EL (cell line): Measurements from ENCODE around the gene TNFRSF18.

Experiments used
- DNase-seq: peaks from one replicate; pipeline ENCODE4 v3.0.0-alpha.2; 2016

Gene TNFRSF18

DNA sequence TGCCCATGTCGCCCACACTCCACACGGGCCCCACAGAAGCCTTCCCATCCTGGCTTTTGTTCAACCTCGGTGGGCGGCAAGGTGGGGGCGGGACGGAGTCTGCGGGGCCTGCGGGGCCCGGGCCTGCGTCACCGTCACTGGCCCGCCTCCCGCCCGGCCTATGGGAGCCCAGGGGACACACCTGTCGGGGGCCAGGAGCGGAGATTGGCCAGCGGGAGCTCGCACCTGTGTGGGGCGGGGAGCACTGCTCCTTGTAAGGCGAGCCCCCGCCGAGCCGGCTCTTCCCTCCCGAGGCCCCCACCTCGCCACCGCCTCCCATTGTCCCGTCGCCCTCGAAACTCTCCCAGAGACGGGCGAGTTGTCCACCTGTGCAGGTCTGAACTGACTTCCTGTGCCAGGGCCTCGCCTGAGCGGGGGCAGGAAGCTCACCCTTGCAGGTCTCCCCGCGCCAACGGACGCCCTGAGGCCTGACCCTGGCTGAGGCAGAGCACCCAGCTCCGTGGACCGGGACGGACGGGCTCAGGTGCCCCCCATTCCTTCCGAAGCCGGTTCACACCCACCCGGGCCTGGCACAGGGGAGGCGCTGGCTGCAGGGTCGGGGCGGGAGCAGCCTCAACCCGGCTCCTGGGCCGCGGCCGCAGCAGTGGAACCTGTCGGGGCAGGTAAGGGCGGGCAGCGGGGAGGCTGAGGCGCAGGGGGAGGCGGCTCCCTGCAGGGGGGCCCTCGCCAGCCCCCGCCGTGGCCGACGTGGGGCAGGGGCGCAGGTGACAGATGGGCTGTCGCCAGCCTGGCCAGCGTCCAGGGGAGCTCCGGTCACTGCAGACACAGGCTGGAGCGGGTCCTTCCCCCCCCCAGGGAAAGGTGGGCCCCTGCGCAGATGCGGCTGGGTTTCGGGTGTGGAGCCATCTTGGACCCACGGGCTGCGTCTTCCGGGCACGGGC, 43.5 kb downstream of the TNFRSF18 start:
- DNase-seq: no peak

DNA sequence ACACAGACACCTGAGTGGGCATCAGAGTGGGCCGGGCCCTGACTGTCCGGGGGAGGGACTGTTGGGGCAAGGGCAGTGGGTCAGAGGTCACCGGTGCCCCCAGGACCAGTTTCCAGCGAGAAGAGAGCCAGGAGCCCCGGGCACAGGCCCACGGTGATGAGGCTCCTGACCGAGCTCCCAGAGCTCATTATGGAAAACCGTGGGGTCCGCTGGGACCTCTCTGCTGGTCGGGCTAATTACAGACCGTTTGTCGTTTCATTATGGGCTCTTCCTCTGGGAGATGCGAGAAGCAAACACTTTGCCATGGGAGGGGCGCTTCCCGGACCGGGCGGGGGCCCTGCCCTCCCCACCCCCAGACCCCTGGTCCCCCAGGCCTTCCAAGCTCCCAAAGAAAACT, 44.7 kb downstream of the TNFRSF18 start:
- DNase-seq: no peak

DNA sequence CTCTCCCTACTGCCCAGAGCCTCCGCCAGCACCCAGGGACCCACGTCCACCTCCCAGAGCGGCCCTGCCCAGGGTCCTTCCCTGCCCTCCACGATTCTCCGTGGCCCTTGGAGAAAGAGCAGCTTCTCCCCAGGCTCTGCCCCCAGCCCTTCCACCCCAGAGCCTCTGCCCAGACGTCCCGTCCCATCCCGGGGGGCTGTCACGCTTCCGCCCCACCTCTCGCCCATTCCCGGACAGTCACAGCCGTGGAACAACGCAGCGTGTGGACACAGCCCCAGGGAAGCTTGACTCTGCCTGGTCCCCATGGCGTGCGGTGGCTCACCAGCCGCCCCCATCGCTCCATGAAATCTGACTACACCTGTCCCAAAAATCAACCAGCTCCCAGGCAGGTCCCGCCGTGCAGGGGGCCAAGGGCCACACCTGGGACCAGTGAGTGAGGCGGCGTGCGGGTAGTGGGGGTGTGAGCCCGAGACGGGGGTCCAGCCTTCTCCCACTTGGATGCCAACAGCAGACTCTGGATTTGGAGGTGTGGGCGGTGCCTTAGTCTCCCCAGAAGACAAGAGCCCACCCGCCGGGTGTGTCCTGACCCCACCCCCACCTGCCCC, 45.2 kb downstream of the TNFRSF18 start:
- no peak for DNase-seq

DNA sequence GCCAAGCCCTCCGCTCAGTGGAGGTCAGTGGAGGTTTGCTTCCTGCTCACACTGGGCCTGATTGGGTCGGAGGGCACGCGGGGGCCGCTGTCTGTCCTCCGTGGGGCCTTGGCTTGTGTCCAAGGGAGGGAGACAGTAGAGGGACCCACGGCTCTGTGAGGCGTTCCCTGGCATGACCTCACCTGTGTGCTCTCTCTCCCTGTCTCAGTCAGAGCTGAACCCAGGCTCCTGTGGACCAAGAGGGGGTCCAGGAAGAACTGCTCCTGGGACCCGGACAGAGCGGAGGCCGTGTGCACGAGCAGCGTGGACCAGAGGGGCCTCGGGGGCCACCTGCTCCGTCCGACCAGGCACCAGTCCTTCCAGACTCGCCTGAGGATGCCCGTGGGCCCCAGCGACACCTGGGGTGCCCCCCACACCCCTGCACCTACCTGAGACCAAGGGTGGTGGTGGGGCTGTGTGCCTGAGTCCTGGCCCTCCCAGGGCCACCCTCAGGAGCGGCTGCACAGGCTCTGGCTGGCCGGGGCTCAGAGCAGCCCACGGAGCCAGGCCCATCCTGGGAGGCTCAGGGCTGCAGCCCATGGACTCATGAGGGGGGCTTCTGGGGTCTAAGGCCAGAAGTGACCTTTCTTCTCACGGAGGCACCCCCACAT, 46.0 kb downstream of the TNFRSF18 start:
- DNase-seq: no peak

DNA sequence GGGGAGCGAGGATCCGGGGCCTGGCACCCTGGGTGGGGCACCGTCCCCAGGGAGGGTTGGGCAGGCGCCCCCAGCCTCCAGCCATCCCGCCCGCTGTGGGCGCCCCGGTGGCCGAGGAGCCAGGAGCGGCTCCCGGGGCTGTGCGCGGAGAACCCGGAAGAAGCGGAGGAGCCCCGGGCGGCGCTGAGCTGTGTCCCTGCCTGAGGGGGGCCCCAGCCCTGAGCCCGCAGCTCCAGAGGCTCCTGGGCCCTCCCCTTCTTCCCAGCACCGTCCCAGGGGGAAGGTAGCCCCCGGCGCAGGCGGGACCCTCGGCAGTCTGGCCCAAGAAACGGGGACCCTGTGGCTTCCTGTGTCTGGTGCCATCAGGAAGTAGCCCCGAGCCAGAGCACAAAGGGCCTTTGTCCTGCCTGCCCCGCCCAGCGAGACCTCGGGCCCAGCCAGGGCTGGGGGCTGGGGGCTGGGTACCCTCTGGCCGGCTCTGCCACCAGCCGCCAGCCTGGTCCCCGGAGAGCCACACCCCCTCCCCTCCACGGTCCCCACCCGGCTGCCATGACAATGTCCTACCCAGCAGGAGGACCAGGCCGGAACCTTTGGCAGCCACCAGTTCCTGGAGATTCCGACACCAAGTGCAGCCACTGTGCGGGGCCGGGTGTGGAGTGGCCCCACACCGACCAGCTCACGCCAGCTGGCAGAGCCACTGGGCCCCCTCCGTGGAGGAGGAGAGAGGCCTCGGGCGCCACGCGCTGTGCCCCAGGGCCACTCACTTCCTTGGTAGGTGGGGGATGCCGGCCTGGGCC, 48.3 kb downstream of the TNFRSF18 start:
- DNase-seq: peak; percentile 28

DNA sequence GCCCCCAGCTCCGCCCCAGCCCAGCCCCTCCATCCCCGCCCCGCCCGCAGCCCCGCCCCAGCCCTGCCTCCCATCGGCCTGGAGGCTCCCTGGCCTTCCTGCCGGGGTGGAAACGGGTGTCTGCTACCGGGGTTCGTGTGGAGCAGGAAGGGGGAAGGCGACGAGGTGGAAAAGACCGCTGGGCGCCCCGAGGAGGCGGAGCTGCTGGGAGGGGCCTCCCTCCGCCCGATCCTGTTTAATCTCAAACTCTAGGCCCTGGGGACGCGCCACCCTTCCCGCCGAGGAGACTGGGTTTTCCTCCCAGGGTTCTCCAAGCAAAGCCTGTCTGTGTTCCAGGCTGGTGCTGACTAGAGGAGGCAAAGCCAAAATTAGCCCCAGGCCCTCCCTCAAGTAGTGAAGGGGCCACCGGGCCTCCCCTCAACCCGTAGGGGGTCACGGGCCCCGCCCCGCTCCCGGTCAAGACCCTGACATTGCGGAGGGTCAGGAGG, 48.9 kb downstream of the TNFRSF18 start:
- DNase-seq: peak; percentile 93

DNA sequence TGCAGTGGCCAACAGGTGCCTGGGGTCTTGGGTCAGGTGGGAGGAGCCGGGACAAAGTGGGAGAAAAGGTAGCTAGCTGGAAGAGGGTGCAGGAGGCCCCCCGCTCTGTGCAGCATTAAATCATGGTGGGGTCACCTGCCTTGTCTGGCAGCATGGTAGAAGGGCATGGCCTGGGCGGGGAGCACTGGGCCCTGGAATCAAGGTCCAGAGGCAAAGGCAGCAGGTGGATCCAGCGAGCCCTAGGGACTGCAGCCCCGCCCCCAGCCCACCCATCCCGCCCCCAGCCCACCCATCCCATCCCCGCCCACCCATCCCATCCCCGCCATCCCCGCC, 49.4 kb downstream of the TNFRSF18 start:
- no peak for DNase-seq

DNA sequence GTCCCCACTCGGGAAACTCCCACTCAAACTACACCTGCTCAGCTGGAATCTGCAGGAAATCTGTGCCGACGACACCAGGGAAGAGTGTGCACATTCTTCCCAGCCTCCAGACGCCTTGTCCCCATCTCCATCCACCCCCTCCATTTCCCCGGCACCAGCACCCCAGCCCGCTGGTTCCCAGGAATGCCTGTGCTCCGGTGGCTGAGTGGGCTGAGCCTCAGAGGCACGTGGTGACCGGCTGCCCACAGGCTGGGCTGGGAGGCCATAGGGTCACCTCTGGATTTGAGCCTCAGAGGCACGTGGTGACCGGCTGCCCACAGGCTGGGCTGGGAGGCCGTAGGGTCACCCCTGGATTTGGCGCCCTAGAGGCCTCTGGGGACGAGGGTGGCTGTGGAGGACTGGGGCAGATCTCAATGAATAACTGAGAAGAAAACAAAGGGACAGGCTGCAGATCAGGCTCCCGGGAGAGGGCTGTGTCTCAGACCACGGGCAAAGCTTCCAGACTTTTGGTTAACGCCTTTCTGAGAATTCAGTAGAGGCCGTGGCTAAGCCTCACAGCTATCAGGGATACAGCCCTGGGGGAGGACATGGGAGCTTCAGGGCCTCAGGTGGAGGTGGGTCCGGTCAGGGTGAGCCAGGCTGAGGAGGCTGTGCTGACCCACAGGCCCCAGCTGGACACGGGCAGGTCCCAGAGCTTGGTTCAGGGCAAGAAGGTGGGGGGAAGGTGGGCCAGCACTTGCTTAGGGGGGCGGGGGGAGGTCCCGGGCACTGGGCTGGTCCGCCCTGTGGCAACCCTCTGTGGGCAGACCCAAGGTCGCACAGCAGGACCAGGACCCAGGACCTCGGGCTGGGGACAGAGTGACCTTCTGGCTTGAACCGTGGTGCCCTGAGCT, 50.0 kb downstream of the TNFRSF18 start:
- no peak for DNase-seq

DNA sequence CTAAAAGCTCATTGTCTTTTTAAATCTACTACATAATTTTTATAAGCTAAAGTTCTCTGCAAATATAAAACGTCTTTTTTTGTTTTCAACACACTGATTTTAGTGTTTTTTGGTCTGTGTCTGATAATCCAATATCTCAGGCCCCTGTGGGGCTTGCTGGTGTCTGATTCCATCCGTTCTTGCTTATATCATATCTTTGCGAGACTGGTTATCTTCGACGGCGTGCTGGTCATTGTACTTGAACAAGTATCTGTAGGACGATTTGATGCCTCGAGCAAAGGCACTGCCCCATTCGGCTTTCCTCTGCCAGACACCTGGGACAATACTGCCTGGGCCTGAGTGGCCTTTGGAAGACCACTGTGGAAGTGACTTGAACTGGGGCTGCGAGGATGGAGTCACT, 51.1 kb downstream of the TNFRSF18 start:
- no peak for DNase-seq

DNA sequence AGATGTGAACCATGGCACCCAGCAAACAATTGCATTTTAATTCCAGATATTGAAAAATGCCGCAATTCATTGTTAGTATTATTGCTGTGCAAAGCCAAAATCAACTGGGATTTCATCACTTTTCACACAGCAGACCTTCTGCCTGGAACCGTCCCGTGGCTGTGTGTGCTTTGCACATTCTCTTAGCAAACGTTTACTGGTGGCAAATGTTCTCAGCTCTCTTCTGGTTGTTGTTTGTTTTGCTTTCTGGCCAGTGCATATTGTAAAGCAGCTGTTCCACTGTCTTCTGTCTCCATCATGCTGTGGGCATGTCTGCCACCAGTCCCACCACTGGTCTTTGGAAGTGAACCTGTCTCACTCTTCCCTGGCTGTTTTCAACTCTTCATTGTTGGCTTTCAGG, 52.5 kb downstream of the TNFRSF18 start:
- DNase-seq: no peak
